HFF-Myc (cell line): ENCODE data around the gene SCN5A.

Experiments
- DNase-seq: peaks from one replicate; pipeline ENCODE4 v3.0.0-alpha.2; 2011; ENCODE audit warnings: low read depth; ENCODE audit errors: extremely low read depth
- H3K4me3 ChIP-seq: replicated peaks from 2 replicates; pipeline ENCODE4 v1.5.1; 2011; ENCODE audit warnings: low read depth, mild to moderate bottlenecking, control low read depth, low read length
- TF ChIP-seq, protein P1 (sequence below): IDR thresholded peaks from 2 replicates; pipeline ENCODE4 v1.5.1; 2012; ENCODE audit warnings: mild to moderate bottlenecking, low read depth, low read length, control low read depth; ENCODE audit errors: missing control alignments

The SCN5A gene

DNA sequence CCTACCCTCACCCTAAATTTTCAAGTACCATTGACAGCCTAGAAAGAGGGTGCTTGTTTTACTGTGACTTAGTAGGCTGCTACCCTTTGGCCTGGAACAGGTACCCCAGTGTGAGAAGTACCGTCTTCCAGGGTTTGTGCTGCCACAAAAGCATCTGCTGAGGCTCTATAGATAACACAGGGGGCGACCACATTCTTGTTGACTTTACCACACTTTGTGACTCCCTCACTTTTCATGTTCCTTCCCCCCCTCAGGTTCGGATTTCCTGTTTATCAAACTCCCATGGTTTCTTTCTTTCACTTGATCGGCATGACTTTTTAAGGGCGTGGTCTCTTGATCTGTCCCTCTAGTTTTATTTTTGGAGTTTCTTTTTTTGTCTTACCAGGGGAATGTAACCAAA, 129.8 kb downstream of the SCN5A start:
- TF ChIP-seq, protein P1, sequence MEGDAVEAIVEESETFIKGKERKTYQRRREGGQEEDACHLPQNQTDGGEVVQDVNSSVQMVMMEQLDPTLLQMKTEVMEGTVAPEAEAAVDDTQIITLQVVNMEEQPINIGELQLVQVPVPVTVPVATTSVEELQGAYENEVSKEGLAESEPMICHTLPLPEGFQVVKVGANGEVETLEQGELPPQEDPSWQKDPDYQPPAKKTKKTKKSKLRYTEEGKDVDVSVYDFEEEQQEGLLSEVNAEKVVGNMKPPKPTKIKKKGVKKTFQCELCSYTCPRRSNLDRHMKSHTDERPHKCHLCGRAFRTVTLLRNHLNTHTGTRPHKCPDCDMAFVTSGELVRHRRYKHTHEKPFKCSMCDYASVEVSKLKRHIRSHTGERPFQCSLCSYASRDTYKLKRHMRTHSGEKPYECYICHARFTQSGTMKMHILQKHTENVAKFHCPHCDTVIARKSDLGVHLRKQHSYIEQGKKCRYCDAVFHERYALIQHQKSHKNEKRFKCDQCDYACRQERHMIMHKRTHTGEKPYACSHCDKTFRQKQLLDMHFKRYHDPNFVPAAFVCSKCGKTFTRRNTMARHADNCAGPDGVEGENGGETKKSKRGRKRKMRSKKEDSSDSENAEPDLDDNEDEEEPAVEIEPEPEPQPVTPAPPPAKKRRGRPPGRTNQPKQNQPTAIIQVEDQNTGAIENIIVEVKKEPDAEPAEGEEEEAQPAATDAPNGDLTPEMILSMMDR, result no peak
- DNase-seq, result no peak
- no peak overlapping the region for H3K4me3 ChIP-seq

DNA sequence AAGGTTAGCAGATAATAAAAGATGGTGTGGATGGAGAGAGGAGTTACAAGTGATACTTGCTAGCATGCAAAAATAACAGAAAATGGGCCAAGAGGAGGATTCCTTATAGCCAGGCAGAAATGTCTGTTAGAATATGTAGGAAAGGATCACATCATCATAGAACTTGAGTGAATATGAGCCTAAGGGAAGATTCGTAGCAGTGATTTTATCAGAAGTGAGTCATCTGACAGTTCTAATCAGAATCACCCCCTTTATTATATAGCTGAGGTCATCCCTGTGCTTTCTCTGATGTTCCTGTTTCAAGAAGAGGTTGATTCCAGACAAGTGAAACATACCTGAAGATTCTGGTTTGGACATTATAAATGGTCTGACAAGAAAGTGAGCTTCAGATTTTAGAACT, 130.5 kb downstream of the SCN5A start:
- no peak overlapping the region for H3K4me3 ChIP-seq
- TF ChIP-seq, protein P1, result no peak
- DNase-seq, result no peak

DNA sequence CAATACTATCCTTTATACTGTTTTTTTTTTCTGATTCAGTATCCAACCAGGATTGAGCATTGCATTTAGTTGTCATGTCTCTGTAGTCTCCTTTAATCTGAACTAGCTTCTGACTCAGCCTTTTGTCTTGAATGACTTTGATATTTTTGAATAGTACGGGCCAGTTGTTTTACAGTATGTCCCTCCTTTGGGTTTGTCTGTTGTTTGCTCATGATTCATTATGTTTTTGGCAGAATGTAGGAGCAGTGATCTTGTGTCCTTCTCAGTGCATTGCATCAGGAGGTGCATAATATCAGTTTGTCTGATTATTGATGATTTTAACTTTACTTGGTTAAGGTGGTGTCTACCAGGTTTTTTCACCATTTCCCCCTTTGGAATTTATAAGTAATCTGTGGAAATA, 132.8 kb downstream of the SCN5A start:
- TF ChIP-seq, protein P1, result no peak
- no peak for DNase-seq
- H3K4me3 ChIP-seq, result no peak overlapping the region

DNA sequence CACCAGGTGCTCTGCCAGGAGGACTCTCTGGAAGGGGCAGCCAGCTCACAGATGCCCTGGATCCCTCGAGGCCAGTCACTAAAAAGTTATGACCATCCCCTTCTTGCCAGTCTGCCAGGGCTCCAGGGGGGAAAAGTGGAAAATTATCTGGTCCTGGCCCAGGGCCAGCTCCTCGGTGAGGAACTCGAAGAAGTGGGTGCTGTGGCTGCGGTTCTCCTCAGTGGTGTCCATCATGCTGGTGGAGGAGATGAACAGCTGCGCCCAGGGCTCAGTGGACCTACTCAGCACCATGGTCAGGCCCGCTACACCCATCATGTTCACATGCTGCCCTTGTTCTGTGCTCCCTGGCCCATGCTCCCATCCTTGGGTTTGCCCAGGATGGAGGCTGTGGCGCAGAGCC, 134.1 kb downstream of the SCN5A start:
- no peak for DNase-seq
- TF ChIP-seq, protein P1, result no peak

DNA sequence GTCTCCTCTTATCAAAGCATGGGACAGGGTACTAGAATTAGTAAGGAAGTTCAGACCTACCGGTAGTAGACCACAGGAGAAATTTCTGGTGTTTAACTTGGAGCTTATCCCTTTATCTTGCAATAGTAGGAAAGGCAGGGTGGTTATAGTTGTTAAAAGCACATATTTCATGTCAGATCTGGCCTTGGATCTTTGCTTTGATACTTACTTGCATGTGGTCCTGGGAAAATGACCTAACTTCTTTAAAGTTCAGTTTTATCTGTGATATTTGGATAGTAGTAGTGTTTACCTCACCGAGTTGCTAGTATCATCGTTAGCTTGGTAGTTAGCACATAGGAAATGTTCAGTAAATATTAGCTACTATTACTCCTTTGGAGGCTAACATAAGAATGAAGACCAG, 137.9 kb downstream of the SCN5A start:
- TF ChIP-seq, protein P1, result no peak
- no peak for DNase-seq
- no peak overlapping the region for H3K4me3 ChIP-seq

More for the DNA sequence above, 134.1 kb downstream of the SCN5A start:
- no peak overlapping the region for H3K4me3 ChIP-seq

DNA sequence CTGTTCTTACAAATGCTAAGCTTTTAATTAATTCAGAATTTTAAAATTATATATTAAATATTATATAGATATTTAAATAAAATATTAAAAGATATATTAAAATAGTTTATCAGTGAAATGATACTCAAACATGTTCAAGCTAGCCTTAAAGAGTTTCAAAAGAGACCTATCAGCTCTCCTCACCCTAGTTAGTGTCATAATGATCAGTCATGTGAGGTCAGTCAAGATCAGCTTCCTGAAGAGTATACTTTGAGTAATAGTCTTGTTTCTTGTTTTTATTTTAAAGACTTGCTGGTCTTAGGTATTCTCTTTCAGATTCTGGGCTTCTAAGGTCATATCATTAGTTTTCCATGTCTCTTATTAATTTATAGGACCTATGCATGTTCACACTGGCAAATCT, 138.9 kb downstream of the SCN5A start:
- TF ChIP-seq, protein P1, result no peak

DNA sequence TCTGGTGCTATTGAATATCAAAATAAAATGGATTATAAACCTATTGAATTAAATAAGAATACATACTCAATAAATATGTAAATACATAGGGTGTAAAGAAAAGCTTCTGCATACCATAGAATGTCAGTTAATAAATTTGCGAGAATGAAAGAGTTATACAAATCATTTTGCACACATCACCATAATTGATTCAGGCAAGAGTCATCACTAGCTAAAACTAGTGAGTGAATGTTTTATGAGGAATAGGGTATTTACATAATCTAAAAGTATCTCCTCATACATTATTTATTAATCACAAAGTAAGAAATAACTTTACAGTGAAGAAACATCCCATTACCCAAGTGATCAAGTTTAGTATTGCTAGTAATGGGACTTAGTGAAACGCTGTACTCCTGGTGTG, 139.8 kb downstream of the SCN5A start:
- no peak overlapping the region for H3K4me3 ChIP-seq
- TF ChIP-seq, protein P1, result no peak
- DNase-seq, result no peak

More for the DNA sequence above, 138.9 kb downstream of the SCN5A start:
- DNase-seq, result no peak
- no peak overlapping the region for H3K4me3 ChIP-seq
